Skin epidermis (tissue), 12 donors: ENCODE measurements around the gene RAD23B.
"Not testable (repeated sequence)": the region's sequence is repeated elsewhere in the genome, so short reads cannot be mapped to it uniquely, and the experiment has no call there.

Source experiments
- H3K27ac ChIP-seq, 21 experiments: fragments of 200-600 bp; sonication (generic) in 11 of 21; one replicate each; pipeline ENCODE4 v1.5.0; 2020; ENCODE audit warnings: mild to moderate bottlenecking in 3 of 21, inconsistent platforms in 2 of 21, moderate library complexity in 2 of 21
- H3K4me3 ChIP-seq, 7 experiments: fragments of 200-600 bp; sonication (generic) in 2 of 7; one replicate each; pipeline ENCODE4 v1.5.0; 2020; ENCODE audit warnings: inconsistent platforms in 2 of 7, mild to moderate bottlenecking in 2 of 7, moderate library complexity in 1 of 7

RAD23B gene

DNA sequence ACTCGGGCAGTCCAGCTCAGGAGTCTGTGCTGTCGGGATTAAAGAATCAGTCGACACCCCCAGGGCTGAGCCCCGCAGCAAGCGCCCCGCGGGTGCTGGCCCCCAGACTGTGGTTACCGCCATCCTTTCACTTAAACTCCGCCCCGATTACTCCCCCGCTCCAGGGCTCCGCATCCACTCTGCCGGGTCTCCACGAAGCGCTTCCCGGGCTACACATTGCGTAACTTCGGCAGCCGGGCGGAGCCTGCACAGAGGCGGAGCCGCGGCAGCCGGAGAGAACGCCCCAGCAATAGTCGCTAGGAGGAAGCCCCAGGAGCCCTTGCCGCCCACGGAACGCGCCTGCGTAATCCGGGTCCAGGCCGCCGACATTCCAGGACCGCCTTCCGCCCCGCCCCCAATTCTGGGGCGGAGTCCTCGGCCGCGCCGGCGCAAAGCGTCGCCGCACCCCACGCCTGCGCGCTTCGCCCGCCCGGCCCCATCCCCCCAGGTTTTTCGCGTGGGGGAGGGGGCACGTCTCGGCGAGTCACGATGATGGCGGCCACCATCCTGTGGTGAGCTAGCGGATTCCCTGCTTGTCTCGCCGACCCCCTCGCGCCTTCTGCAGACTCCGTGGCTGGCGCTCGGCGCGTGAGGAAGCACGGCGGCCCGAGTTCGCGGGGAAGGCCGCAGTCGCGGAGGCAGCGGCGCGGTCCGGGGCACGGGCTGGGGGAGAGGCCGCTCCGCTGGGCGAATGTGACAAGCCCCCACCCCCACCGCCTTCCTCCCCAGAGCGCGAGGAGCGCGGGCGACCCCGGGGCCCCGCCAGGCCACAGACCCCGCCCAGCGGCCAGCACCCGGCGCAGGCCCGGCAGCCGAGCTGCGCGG lies at the start of gene RAD23B:
Gene RAD23B, plus strand, starts transcription at position 521 of the 864 bp plus-strand sequence. CDS start 351 bp downstream, outside the sequence.
- H3K27ac ChIP-seq, result peak within 1 kb of the TSS; percentile 97 to 100 (median 99)
- H3K4me3 ChIP-seq, result peak within 1 kb of the TSS; percentile 81 to 100 (median 92)

DNA sequence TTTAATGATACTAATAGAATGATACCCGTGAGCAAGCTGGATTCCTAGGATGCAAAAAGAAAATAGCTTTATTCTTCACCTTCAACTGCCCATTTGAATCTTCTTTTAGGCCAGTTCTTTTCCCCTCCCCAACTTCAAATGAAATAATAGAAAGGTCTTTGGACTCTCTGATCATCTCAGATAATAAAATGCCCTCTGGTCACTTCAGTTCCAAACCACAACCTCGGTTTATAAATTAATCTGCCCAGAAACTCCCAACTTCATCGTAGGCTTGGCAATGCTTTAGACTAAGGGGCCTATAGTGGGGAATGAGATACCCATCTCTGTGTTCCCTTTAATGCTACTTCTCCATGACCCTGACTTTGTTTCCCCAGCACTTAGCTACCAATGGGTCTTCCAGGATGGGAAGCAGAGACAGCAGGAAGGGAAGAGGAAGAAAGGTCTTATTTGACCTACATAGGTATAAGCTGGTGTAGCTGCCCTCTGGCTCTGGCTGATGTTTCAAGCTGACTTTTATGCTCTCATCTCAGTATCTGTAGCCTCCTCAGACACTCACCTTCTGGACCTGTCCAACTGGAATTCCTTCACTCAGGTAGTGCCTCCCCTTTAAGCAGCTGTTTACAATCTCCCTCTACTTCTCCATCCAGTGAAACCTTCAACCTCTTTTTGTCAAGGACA lies 47.2 kb upstream of the RAD23B start:
- H3K4me3 ChIP-seq, result no peak overlapping the region

DNA sequence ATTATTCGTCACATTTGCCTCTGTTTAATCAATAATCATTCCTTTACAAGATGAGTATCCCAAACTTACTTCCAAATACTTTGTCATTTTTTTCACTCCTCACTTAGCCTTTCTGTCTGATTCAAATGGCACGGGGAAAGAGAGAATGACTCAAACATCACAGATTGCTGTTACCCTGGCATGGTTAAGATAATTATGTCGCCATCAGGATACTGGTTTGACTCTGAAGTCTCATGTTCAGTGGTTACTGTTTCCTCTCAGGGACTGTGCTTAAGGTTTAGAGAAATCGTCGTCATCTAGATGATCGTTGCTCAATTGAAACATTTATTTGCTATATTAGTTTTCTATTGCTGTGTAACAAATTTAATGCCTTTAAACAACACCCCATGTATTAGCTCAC lies 45.2 kb upstream of the RAD23B start:
- Histone ChIP-seq H3K4me3 (no peak overlapping the region), H3K27ac (no peak overlapping the region)

More for the DNA sequence above, 47.2 kb upstream of the RAD23B start:
- no peak overlapping the region for H3K27ac ChIP-seq

DNA sequence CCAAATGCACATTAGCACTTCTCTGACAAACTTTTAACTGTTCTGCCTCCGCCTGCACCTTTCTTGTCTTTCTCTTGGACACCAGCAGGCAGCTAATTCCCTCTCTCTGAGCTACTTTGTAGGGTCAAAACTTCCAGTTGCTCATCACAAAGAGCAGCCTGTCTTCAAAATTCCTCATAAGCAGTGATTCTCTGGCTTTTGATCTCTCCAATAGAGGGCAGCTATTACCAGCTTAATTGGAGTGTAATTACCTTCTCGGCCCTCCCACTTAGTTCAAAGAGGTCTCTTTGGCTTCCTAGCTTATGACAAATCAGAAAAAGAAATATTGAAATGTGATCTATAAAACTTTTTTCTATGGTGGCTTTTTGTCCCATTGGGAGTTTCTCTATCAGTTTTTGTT lies 43.6 kb upstream of the RAD23B start:
- H3K4me3 ChIP-seq, result no peak overlapping the region

DNA sequence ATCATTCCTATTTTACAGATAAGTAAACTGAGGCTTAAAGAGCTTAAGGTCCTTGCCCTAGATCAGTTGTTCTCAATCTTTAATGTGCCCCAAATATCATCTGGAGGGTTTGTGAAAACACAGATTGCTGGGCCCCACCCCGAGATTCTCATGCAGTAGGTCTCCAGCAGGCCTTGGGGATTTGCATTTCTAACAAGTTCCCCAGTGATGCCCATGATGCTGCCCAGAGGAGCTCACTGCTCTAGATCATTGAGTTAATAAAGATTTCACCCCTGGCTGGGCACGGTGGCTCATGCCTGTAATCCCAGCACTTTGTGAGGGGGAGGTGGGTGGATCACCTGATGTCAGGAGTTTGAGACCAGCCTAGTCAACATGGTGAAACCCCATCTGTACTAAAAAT lies 42.8 kb upstream of the RAD23B start:
- no peak overlapping the region for H3K27ac ChIP-seq
- H3K4me3 ChIP-seq, result no peak overlapping the region

More for the DNA sequence above, 43.6 kb upstream of the RAD23B start:
- H3K27ac ChIP-seq, result no peak overlapping the region

DNA sequence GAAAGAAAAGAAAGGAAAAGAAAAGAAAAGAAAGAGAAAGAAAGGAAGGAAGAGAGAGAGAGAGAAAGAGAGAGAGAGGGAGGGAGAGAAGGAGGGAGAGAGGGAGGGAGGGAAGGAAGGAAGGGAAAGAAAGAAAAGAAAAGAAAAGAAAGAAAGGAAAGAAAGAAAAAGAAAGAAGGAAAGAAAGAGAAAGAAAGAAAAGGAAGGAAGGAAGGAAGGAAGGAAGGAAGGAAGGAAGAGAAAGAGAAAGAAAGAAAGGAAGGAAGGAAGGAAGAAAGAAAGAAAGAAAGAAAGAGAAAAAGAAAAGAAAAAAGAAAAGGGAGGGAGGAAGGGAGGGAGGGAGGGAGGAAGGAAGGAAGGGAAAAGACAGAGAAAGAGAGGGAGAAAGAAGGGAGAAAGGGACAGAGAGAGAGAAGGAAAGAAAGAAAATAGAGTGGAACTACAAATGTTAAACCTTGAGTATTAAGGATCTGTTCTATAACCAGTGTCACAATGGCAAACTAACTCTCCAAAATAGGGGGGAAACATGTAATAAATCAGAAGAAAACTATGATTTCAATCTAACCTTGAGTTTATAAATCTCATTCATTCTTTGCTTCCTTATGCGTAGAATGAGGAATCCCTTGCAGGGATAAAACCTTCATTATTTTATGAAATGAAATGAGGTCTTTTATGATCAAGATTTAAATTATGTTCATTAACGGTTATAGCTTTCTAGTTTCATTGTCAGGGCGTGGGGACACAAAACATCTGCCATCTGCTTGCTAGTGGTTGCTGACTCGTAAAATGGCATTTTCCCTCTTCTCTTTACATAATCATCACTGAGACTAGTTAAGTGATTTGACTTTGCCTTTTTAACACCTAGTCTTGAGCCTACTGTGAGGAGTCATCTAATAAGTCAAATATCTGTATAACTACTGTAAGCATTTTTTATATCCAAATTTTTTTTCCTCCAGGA lies 40.7 kb upstream of the RAD23B start:
- Histone ChIP-seq H3K4me3 (no peak overlapping the region), H3K27ac (no peak overlapping the region)

DNA sequence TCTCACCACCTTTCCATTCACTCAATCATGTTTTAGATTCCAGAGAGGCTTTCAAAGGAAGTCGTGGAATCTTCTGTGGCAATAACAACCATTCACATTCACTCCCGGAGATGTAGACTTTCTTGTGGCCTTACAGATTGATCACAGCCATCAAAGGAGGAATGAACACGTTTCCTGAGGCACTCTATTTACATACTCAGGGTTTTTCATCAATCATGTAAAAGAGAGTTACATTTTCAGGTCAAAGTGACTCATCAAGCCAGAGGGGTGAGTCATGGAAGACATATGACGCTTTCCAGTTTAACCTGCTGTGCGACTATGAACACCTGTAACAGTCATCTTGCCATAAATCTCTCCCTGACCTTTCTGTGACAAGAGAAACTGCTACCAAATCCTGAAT lies 39.3 kb upstream of the RAD23B start:
- Histone ChIP-seq H3K27ac (peak overlapping the region in 1 of 21 experiments; percentile 41), H3K4me3 (no peak overlapping the region)

DNA sequence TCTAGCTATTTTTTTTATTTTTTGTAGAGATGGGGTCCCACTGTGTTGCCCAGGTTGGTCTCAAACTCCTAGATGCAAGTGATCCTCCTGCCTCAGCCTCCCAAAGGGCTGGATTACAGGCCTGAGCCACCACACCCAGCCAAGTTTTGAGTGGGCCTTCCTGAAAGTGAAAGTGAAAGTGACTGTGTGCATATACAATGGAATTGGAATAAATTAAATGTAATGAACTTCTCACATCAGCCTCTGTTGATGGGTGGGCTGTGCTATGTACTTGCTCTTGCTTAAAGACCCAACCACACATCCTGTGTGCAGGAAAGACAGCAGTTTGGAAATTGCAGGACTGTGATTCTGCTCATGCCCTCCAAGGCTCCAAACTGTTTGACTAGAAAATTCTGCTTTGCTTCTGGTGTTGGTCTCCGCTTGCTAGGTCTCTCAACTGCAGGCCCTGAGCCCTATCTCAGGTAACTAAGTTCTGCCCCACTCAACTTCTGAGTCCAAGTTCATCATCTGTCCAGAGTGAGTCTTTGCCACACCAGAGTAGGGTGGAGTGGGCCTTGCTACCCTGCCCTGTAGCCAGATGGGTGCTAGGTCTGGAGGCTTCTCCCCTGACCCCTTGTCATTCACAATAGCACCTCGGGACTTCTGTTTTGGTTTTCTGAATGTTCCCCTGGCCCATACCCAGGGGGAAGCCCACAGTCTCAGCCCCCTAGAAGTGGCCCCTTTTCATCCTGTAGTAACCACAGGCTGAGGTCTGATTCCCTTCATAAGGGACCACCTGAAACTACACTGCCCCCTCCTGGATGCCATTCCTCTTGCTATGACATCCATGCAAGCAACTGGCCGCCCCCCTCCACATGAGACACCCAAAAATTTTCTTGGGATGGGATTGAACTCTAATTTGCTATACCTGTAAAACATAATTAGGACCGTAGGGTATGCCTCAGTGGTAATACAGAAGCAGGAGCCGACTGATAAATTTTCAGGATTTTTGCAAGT lies 36.5 kb upstream of the RAD23B start:
- Histone ChIP-seq H3K4me3 (no peak overlapping the region), H3K27ac (no peak overlapping the region)

DNA sequence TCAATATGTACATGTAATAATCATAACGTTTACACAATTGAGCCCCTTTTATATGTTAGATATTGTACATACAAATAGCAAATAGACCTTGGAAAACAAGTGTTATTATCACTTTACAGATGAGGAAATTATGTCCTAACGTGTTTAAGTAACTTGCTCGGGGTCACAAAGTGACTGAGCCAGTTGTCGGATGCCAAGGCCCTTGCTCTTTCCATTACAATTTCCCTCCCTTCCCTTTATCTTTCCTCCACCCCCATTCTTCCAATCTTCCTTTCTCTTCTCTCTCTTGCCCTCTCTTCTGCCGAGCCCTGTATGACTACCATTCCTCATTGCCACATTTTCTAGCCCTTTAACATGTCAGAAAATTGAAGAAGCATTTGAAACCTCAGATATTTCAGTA lies 34.4 kb upstream of the RAD23B start:
- H3K4me3 ChIP-seq, result no peak overlapping the region
- peak overlapping the region in 2 of 21 experiments; percentile 36 to 41 for H3K27ac ChIP-seq

DNA sequence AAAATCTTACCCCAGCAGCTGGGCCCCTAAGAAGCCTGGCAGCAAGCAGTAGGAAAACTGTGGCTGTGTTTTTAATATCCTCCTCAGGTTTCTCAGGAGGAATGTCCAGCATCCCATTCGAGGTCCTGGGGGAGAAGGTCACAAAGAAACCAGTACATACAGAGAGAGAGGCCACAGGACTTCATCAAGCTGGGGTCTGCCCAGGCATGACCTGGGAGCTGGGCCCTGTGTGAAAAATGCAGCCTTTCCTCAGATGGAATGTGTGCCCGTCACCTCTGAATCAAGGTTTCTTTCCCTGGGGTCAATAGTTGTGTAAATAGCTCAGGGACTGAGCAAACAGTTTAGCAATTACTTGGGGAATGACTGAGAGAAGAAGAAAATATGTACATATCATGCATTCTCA lies 33.9 kb upstream of the RAD23B start:
- no peak overlapping the region for H3K4me3 ChIP-seq
- H3K27ac ChIP-seq, result peak overlapping the region in 2 of 21 experiments; percentile 36 to 41

DNA sequence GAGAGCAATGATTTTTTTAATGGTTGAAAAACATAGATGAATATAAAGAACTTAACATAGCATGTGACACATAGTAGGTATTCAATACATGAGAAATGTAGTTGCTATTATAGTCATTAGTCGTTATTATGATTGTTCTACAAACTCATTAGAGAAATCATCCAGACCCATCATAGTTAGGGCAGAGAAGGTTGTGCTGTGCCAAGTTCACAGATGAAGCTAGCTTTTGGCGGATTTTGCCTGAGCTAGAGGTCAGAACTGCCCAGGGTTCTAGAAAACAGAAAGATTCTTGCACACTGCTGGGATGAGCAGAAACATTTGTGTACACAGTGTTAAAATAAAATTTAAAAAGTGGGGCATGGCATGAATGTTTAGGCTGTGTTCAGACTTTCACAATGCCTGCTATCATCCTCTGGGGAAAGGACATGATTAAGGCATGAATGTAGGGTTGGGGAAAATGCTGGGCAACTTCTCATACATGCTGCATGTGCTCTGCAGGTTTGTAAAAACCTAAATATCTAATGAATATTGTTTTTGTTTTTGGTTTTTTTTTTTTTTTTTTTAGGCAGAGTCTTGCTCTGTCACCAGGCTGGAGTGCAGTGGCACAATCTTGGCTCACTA lies 33.3 kb upstream of the RAD23B start:
- Histone ChIP-seq H3K27ac (no peak overlapping the region), H3K4me3 (no peak overlapping the region)

DNA sequence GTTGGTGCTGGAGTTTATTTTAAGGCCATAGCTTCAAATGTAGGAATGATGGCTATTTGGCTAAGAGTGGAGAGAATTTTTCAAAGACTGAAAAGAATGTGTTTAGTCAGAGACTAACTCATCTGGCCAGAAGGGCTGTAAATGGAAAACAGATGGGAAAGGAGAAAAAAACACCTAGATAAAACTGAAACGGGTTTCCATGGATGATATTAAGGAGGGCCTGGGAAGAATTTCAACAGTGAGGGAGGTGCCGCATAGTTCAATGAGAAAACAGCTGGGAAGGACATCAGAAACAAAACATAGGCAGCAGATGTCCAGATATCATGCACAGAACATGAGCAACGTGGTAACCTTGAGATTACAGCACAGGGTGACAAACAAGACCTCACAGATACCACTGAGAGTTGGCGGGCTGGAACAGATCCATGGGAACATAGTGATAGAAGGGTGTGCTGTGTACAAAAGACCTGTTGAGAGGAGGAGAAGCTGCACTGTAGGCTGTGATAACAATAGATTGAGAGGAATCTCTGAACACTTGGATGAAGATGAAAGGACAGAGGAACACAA lies 31.2 kb upstream of the RAD23B start:
- Histone ChIP-seq H3K4me3 (no peak overlapping the region), H3K27ac (peak overlapping the region in 2 of 21 experiments; percentile 6 to 10)

DNA sequence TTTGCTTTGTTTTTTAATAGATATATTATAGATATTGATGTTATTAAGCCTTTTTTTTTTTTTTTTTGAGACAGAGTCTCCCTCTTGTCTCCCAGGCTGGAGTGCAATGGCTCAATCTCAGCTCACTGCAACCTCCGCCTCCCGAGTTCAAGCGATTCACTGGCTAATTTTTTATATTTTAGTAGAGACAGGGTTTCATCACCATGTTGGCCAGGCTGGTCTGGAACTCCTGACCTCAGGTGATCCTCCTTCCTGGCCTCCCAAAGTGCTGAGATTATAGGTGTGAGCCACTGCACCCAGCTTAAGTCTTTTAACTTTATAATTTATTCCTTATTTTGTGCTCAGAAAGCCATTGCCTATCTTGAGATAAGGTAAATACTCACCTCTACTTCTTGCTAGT lies 24.2 kb upstream of the RAD23B start:
- Histone ChIP-seq H3K4me3 (no peak overlapping the region), H3K27ac (no peak overlapping the region)

DNA sequence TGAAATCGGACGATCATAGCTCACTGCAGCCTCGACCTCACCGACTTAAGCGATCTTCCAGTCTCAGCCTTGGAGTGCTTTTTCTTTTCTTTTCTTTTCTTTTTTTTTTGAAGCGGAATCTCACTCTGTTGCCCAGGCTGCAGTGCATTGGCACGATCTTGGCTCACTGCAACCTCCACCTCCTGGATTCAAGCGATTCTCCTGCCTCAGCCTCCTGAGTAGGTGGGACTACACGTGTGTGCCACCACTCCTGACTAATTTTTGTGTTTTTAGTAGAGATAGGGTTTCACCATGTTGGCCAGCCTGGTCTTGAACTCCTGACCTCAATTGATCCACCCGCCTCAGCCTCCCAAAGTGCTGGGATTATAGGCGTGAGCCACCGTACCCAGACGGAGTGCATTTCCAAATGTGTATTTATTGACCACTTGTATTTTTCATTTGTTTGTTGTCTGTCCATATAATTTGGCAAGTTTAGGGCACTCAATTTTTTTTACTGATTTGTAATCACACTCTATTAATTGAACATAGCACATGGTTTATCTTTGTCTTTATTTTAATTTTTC lies 23.2 kb upstream of the RAD23B start:
- H3K27ac ChIP-seq, H3K4me3 ChIP-seq: not testable (repeated sequence)

DNA sequence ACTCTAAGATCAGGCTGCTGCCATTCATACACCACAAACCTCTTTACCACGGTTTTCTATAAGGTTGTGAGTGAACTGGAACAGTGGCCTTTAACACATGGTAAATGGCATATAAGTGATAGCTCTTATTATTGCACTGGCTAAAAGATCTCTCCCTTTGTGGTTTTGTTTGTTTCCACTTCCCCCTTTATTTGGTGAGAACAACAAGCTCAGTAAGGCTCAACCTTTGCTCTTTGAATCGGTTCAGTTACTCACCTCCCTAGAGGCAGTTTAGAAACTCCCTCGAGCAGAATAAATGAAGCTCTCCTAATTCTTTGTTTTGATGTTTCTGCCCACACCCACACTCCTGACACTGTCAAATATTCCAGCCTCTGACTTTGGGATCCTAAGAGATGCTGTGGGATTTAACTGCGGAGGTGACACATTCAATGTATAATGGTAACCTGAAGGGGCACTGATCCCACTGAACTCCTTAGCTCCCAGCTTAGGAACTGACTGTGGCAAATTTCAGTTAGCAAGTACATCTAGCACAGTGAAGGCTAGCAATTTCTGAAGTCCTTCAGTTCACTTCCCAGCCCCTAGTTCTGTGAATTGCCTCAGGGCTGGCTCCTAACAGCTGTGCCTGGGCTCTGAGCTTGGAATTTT lies 22.5 kb upstream of the RAD23B start:
- H3K4me3 ChIP-seq, result no peak overlapping the region
- H3K27ac ChIP-seq, result no peak overlapping the region

DNA sequence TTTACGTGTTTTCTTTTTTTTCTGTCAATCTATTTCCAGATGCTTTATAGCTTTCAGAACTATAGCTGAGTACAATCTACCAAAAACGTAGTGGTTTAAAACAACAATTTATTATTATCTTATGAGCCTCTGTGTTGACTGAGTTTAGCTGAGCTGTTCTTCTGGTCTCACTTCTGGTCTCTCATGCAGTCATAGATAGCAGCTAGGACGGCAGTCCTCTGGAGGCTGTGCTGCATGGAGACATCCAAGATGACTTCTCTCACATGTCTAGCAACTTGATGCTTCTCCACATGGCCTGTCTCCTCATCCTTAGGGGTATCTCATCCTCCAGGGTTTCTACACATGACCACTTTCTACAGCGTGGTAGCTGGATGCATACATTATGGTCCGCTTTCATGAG lies 22.0 kb upstream of the RAD23B start:
- no peak overlapping the region for H3K27ac ChIP-seq
- H3K4me3 ChIP-seq, result no peak overlapping the region

DNA sequence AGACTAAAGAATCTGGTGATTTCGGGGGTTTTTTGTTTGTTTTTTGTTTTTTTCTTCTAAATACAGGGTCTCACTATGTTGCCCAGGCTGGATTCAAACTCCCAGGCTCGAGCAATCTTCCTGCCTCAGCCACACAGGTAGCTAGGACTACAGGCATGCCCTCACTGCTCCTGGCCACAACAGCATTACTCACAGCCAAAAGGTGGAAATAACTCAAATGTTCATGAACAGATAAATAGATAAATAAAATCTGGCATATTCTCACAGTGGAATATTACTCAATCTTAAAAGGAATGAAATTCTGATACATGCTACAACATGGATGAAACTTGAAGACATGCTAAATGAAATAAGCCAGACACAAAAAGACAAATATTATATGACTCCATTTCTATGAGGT lies 19.8 kb upstream of the RAD23B start:
- Histone ChIP-seq H3K27ac (no peak overlapping the region), H3K4me3 (no peak overlapping the region)
